Epidermal melanocyte (primary cell): Measurements from ENCODE around the gene GIPC1.
A peak's percentile ranks its signal among the peaks of the same experiment; 100 is the strongest.
"Not testable (repeated sequence)": the region's sequence is repeated elsewhere in the genome, so short reads cannot be mapped to it uniquely, and the experiment has no call there.

ENCODE experiments used
- DNase-seq: peaks from one replicate; pipeline ENCODE4 v3.0.0; 2011; ENCODE audit warnings: low spot score; ENCODE audit not compliant: insufficient read length

The GIPC1 gene

GRCh38 chr19:14517840-14518505 is 22.0 kb upstream of the GIPC1 start, which contains the start of gene DNAJB1:
Gene DNAJB1, minus strand, starts transcription at chr19:14518397. Its CDS starts 48 bp downstream, at chr19:14518349.
- peak; percentile 88 for DNase-seq

DNA sequence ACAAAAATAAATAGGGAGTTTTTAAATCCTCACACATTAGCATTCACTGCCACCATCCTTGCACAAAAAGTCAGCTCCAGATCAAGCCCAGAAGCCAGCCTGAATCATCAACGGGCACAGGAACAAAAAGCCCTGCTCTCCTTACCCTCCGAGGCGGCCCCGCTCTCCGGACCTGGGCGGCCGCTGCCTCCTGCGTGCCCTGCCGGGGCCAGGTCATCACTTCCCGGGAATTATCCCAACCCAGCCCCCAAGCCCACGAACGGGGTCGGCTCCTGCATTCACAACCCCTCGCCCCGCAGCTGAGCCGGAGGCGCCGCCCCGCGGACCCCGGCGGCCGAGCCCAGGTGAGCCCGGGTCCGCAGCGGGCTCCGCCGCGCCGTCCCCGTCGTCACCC is 21.5 kb upstream of the GIPC1 start:
- DNase-seq, result peak; percentile 16

- DNase-seq, result peak; percentile 11
Measured at GRCh38 chr19:14516746-14517438, 21.0 kb upstream of the GIPC1 start.

DNA sequence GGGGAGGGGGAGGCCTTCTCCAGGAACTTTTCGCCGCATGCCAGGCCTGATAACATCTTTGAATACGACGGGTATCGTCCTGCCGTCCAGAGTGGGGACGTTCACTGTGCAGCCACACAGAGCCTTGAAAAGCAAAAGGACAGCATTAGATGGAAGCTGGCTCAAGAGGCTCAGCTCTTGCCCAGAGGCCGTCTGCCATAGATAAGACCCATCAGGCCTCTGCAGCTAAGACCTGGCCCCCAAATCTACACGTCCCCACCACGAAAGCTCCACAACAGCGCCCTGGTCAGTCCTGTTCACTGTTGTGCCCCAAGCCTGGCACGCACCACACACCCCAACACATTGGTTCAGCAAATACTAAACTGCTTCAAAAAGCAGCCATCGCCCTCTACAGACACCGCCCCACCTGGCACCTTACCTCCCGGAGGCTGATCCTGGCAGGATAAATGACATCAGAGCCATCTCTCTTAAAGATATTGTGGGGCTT is 20.2 kb upstream of the GIPC1 start:
- DNase-seq, result no peak

GRCh38 chr19:14515501-14516047 is 19.6 kb upstream of the GIPC1 start:
- DNase-seq, result no peak

- no peak for DNase-seq
Measured at GRCh38 chr19:14514215-14514863, 18.4 kb upstream of the GIPC1 start.

DNA sequence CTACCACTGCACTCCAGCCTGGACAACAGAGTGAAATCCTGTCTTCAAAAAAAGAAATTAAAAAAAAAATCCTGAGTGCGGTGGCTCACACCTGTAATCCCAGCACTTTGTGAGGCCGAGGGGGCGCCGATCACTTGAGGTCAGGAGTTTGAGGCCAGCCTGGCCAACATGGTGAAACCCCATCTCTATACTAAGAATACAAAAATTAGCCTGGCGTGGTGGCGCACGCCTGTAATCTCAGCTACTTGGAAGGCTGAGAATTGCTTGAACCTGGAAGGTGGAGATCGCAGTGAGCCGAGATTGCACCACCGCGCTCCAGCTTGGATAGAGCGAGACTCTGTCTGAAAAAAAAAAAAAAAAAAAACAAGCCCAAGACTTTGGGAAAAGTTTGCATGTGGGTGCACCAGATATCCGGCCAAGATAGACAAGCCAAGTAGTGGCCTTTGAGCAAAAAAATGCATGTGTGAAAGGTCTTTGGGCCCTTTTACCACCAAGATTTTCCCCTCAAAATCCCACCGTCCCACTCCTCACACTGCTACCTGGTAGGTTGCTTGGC is 16.6 kb upstream of the GIPC1 start:
- no peak for DNase-seq

DNA sequence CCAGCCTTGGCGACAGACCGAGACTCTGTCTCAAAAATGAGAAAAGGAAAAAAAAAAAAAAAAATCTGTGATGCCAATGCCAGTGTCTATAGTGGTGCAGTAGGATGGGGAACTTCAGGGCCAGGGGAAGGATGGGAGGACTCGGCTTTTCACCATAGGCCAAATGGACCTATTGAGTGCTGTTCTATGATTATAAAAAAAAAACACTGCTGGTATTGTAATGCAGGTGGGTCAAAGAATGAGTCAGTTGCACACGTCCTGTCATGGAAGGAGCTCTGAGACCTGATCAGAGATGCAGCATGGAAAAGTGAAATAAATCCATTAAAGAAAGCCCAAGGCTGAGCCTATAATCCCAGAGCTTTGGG is 15.3 kb upstream of the GIPC1 start:
- no peak for DNase-seq

DNA sequence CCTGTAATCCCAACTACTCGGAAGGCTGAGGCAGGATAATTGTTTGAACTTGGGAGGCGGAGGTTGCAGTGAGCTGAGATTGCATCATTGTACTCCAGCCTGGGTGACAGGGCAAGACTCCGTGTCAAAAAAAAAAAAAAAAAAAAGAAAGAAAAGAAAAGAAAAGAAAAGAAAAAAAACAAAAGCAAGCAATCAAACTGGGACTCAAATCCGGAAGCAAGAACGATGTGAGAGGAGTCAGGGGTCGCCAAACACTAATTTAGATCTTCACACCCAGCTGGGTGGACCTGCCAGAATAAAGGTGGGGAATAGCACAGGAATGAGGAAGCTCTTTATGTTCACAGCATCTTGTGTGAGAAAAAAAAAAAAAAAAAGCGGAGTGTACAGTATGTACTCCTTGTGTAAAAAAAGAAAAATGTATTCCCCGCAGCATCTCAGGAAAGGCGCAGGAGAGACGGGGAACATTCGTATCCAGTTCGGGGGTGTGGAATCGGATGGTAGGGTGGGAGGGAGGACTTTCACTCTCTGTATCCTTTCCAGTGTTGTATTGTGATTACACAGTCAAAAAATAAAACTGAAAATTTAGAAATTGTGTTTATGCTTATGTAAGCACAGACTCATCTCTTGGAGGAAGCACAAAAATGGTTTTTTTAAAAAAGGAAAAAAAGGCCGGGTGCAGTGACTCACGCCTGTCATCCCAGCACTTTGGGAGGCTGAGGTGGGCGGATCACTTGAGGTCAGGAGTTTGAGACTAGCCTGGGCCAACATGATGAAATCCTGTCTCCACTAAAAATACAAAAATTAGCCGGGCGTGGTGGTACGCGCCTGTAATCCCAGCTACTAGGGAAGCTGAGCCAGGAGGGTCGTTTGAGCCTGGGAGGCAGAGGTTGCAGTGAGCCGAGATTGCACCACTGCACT is 14.6 kb upstream of the GIPC1 start:
- no peak for DNase-seq

- no peak for DNase-seq
Measured at GRCh38 chr19:14507704-14508542, 12.0 kb upstream of the GIPC1 start.

DNA sequence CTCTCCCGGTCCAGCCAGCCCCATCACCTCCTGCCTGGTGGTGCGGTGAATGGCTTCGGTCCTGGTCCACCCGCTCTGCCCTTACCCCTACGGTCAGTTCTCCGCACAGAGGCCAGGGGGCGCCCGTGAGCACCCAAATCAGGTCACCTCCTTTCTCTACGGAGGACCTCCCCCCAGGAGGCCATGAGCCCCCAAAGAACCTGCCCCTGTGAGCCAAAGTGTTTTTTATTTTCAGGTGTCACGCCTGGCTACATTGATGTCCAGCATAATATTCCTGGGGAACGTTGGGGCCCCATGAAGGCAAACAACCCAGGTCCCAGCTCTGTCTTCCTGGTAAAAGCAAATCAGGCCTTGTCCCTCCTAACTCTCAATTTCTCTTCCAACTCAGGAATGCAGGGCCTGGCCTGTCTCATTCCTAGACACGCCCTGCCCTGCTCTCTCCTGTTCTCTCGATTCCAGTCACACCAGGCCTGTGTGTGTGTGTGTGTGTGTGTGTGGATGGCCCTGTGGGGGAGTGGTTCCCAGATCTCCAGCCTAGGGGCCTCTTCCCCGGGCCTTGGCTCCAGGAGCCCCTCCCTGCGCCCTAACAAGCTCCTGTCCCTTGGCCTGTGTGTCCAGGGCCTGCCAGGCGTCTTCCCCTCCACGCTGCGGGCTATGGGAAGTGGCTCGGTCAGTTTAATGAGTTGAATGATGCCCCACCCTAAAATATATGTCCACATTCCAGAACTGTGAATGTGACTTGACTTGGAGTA is 9.7 kb upstream of the GIPC1 start:
- no peak for DNase-seq

DNA sequence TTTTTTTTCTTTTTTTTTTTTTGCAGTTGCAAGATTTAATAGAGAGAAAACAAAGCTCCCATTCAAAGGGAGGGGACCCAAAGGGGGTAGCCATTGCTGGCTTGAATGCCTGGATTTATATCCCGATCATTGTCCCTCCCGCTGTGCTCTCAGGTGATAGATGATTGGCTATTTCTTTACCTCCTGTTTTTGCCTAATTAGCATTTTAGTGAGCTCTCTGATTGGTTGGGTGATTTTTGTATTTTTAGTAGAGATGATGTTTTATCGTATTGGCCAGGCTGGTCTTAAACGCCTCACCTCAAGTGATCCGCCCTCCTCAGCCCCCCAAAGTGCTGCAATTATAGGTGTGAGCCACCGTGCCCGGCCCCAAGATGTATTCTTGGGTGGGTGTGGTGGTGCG is 8.6 kb upstream of the GIPC1 start:
- not testable (repeated sequence) for DNase-seq

- no peak for DNase-seq
Measured at GRCh38 chr19:14503285-14503684, 7.4 kb upstream of the GIPC1 start.

DNA sequence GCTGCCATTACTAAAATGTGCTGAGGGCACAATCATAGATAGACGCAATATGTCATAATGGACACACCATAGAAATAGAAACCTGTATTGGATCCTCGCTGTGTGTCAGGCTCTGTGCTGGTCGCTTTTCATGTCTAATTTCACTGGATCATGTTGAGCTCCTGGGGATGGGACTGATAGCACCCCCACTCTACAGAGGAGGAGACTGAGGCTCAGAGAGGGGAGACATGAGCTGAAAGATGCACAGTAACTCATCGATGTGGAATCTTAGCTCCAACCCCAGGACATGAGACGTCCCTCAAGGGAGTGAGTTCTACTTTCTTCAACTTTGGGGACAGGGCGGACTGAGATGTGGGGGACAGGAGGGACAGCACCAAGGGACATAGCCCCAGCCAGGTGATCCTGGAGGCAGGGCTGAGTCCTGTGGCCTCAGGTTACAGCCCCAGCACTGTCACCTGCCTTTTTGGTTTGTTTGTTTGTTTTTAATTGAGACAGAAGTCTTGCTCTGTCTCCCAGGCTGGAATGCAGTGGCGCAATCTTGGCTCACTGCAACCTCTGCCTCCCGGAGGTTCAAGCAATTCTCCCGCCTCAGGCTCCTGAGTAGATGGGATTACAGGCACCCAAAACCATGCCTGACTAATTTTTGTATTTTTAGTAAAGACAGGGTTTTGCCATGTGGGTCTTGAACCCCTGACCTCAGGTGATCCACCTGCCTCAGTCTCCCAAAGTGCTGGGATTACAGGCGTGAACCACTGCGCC is 6.6 kb upstream of the GIPC1 start:
- no peak for DNase-seq

GRCh38 chr19:14497228-14497921 is 1.4 kb upstream of the GIPC1 start:
- DNase-seq, result no peak

- DNase-seq, result no peak
Measured at GRCh38 chr19:14496834-14497227, 904 bp upstream of the GIPC1 start.

DNA sequence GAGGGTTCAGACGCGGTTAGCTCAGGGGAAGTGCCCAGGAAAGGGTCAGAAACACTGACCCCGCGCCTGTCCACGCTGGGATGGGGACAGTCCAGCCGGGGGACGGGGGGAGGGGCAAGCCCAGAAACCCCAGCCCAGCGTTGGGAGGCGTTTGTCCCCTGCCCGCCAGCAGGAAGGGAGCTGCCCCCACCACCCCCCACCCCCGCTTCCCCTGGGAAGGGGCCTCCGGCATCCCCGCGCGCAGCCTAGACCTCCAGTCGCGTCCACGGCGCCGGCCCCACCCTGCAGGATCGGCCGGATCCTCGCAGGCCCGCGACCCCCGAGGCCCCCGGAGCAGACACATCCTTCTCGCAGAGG is 277 bp downstream of the GIPC1 start:
- DNase-seq, result no peak
